NCI-H2171 (cell line): ENCODE data around the gene KDF1.
"Not testable (repeated sequence)": the region's sequence is repeated elsewhere in the genome, so short reads cannot be mapped to it uniquely, and the experiment has no call there.

ENCODE experiments used
- DNase-seq: peaks from one replicate; lab custom pipeline; 2025; lab: John Stamatoyannopoulos, UW

KDF1 gene

GRCh38 chr1:26994020-26994786 is 33.9 kb upstream of the KDF1 start:
- no peak for DNase-seq

GRCh38 chr1:26993237-26994019 is 33.2 kb upstream of the KDF1 start, which contains the start of gene TRNP1:
TSS of gene TRNP1 (plus strand) at chr1:26993692. CDS start at chr1:26993787, 95 bp downstream.
- peak; percentile 76 for DNase-seq

GRCh38 chr1:26991310-26992116 is 31.2 kb upstream of the KDF1 start:
- DNase-seq: peak; percentile 60

- not testable (repeated sequence) for DNase-seq
These were observed 29.3 kb upstream of the KDF1 start for GRCh38 chr1:26989403-26990109.

GRCh38 chr1:26986658-26987057 is 26.4 kb upstream of the KDF1 start:
- DNase-seq: no peak

- DNase-seq: no peak
These were observed 24.0 kb upstream of the KDF1 start for GRCh38 chr1:26984291-26984690.

- no peak for DNase-seq
These were observed 23.6 kb upstream of the KDF1 start for GRCh38 chr1:26983863-26984262.

GRCh38 chr1:26981146-26981846 is 21.0 kb upstream of the KDF1 start:
- no peak for DNase-seq

GRCh38 chr1:26978901-26979300 is 18.6 kb upstream of the KDF1 start:
- no peak for DNase-seq

GRCh38 chr1:26976621-26977510 is 16.6 kb upstream of the KDF1 start:
- no peak for DNase-seq

GRCh38 chr1:26972821-26973220 is 12.6 kb upstream of the KDF1 start:
- no peak for DNase-seq

GRCh38 chr1:26972390-26972789 is 12.1 kb upstream of the KDF1 start:
- no peak for DNase-seq

- DNase-seq: no peak
These were observed 11.3 kb upstream of the KDF1 start for GRCh38 chr1:26971590-26971989.

GRCh38 chr1:26970810-26971209 is 10.5 kb upstream of the KDF1 start:
- peak; percentile 30 for DNase-seq

GRCh38 chr1:26965628-26966027 is 5.4 kb upstream of the KDF1 start:
- DNase-seq: no peak

- no peak for DNase-seq
These were observed 4.9 kb upstream of the KDF1 start for GRCh38 chr1:26965213-26965612.

- no peak for DNase-seq
These were observed 1.6 kb upstream of the KDF1 start for GRCh38 chr1:26961826-26962225.

GRCh38 chr1:26960625-26960966 is 328 bp upstream of the KDF1 start:
- no peak for DNase-seq

- no peak for DNase-seq
These were observed 998 bp downstream of the KDF1 start for GRCh38 chr1:26959270-26959669.

GRCh38 chr1:26957306-26957705 is 3.0 kb downstream of the KDF1 start:
- DNase-seq: no peak
